ENCODE measurements around the gene ASAP3.

- no peak for TF ChIP-seq CTCF (IDR thresholded peaks at IDR 0.05)
- TF ChIP-seq ATF6 (CRISPR knock-in tag; IDR thresholded peaks at IDR 0.05): no peak
- TF ChIP-seq, protein P1, sequence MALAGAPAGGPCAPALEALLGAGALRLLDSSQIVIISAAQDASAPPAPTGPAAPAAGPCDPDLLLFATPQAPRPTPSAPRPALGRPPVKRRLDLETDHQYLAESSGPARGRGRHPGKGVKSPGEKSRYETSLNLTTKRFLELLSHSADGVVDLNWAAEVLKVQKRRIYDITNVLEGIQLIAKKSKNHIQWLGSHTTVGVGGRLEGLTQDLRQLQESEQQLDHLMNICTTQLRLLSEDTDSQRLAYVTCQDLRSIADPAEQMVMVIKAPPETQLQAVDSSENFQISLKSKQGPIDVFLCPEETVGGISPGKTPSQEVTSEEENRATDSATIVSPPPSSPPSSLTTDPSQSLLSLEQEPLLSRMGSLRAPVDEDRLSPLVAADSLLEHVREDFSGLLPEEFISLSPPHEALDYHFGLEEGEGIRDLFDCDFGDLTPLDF (CRISPR knock-in tag; IDR thresholded peaks at IDR 0.05): no peak
- TF ChIP-seq, protein P2, sequence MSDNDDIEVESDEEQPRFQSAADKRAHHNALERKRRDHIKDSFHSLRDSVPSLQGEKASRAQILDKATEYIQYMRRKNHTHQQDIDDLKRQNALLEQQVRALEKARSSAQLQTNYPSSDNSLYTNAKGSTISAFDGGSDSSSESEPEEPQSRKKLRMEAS (CRISPR knock-in tag; IDR thresholded peaks at IDR 0.05): no peak
- no peak for TF ChIP-seq PRDM15 (CRISPR knock-in tag; IDR thresholded peaks at IDR 0.05)
- TF ChIP-seq ZNF263 (CRISPR knock-in tag; IDR thresholded peaks at IDR 0.05; ENCODE audit: low read depth): no peak
- no peak for TF ChIP-seq ATF3 (CRISPR knock-in tag; conservative IDR thresholded peaks at IDR 0.05)
- TF ChIP-seq ELF4 (CRISPR knock-in tag; IDR thresholded peaks at IDR 0.05; ENCODE audit: low read depth): no peak
- TF ChIP-seq CREM (CRISPR knock-in tag; IDR thresholded peaks at IDR 0.05): no peak
- no peak for TF ChIP-seq ZNF671 (CRISPR knock-in tag; IDR thresholded peaks at IDR 0.05)
- TF ChIP-seq PREB (CRISPR knock-in tag; IDR thresholded peaks at IDR 0.05; ENCODE audit: borderline replicate concordance): no peak
- TF ChIP-seq TCF7 (CRISPR knock-in tag; IDR thresholded peaks at IDR 0.05; ENCODE audit: low read depth): no peak
Observed at GRCh38 chr1:23529146-23530086, 45.4 kb upstream of the ASAP3 start.

Measured in WTC11 (cell line).